Left forelimb (tissue), 1 donor: ENCODE measurements around the gene BRD8.
"Not testable (repeated sequence)": the region's sequence is repeated elsewhere in the genome, so short reads cannot be mapped to it uniquely, and the experiment has no call there.

ENCODE experiments used
- DNase-seq: peaks from one replicate; pipeline ENCODE4 v3.0.0-alpha.2; 2018; ENCODE audit warnings: low spot score

BRD8 gene

DNA sequence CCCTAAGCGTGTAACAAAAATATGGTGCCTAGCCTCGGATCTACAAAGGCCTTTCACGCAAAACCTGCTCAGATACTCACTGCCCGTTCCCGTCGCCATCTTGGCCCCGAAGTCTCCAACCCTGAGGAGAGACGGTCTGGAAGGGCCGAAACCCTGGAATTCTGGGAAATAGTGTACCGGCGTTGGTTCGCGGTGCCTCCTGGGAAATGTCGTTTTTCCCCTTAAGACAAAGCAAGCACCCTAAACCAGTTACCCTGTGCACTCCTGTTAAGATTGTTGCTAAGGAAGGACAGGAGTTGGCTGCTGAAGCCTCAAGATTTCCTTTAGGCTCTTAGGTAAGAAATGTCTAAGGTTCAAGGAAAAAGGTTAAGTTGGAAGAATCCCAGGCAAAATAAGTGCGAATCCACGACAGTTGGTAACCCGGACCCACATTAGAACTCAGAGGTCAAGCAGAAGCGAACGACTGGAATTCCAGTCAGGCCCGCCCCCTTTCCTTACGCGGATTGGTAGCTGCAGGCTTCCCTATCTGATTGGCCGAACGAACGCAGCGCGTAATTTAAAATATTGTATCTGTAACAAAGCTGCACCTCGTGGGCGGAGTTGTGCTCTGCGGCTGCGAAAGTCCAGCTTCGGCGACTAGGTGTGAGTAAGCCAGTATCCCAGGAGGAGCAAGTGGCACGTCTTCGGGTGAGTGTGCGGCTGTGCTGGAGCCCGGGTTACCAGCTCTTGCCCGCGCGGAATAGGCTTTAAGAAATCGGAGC is at the start of gene BRD8, which contains the start of gene KIF20A:
TSS of gene BRD8 (minus strand) at position 115 of the 761 bp plus-strand sequence. CDS start at position 99, 16 bp downstream.
TSS of gene KIF20A (plus strand) at position 597 of the 761 bp plus-strand sequence. CDS start 569 bp downstream, outside the sequence.
- DNase-seq, result peak; percentile 93

- DNase-seq, result no peak
Observed at GRCh38 chr5:138226910-138227309, 48.5 kb upstream of the BRD8 start.

DNA sequence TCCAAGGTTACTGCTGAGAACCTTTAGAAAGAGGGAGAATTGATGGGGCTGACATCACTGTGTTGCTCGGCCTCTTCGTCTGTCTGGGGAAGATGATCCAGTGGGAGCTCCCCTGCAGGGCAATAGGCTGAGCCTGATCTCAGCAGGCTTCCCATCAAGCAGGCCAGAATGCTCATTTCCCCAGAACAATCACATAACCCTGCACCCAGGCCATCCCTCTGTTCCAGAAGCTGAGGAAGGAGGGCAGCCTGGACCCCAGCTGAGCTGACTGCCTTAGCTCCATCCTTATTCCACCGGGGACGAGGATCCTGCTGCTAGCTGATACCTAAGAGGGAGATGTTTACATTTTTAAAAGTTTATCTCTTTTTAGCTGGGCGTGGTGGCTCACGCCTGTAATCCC is 46.3 kb upstream of the BRD8 start:
- DNase-seq, result no peak

GRCh38 chr5:138223532-138223931 is 45.1 kb upstream of the BRD8 start:
- no peak for DNase-seq

DNA sequence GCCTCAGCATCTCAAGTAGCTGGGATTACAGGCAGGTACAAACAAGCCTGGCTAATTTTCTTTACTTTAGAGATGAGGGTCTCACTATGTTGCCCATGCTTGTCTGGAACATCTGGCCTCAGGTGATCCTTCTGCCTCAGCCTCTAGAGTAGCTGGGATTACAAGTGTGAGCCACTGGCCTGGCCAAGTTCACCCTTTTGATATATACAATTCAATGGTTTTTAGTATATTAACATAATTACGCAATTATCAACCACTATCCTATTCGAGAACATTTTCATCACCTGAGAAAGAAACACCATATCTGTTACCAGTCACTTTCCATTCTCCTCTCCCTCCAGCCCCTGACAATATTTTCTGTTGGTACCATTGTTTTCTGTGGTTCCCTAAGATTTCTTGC is 38.4 kb upstream of the BRD8 start:
- DNase-seq, result no peak

- peak; percentile 95 for DNase-seq
Observed at GRCh38 chr5:138213161-138214029, 35.0 kb upstream of the BRD8 start, which contains the start of gene CDC23. CDC23 (minus strand) TSS chr5:138213323; CDS start chr5:138213312, 11 bp downstream.

GRCh38 chr5:138212828-138213160 is 34.4 kb upstream of the BRD8 start:
- no peak for DNase-seq

DNA sequence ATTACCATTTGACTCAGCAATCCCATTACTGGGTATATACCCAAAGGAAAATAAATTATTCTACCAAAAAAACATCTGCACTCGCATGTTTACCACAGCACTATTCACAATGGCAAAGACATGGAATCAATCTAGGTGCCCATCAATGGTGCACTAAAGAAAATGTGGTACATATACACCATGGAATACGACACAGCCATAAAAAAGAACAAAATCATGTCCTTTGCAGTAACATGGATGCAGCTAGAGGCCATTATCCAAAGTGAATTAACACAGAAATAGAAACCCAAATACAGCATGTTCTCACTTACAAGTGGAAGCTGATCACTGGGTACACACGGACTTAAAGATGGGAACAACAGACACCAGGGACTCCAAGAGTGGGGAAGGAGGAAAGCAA is 32.6 kb upstream of the BRD8 start:
- no peak for DNase-seq

GRCh38 chr5:138193859-138194258 is 15.4 kb upstream of the BRD8 start:
- not testable (repeated sequence) for DNase-seq

- no peak for DNase-seq
Observed at GRCh38 chr5:138192826-138193225, 14.4 kb upstream of the BRD8 start.

DNA sequence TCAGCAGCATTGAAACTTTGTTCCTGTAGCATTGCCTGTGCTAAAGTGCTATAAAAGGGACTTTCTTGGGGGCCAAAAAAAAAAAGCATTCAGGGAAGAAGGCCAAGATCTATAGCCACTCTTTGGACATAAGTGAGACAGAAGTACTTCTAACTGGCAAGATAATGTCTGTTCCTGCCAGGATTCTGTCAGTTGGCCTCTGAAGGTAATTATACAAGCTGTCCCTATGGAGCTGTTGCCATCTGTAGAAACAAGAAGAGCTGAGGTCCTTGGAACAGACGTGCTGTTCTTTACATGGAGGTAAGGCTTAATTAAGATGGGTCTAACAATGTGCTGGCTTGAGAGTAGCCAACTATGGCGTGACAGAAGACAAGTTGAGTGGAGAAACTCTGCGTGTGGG is 10.2 kb upstream of the BRD8 start:
- DNase-seq, result no peak

GRCh38 chr5:138186002-138186447 is 7.6 kb upstream of the BRD8 start:
- no peak for DNase-seq

- DNase-seq, result no peak
Observed at GRCh38 chr5:138182808-138183207, 4.4 kb upstream of the BRD8 start.

DNA sequence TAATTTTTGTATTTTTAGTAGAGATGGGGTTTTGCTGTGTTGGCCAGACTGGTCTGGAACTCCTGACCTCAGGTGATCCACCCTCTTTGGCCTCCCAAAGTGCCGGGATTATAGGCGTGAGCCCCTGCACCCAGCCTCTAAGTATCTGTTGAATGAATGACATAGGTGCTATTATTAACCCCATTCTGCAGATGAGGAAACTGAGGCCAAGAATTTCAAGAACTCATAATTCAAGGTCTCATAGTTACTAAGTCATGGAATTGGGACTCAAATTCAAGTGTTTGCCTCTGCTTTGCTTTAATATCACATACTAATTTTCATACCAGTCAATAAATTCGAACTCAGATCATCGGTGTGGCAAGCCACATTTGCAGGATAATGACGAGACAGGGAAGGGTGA is 2.4 kb upstream of the BRD8 start:
- DNase-seq, result no peak

GRCh38 chr5:138180183-138180782 is 1.9 kb upstream of the BRD8 start:
- DNase-seq, result no peak

GRCh38 chr5:138179277-138179857 is 937 bp upstream of the BRD8 start:
- no peak for DNase-seq

GRCh38 chr5:138177941-138178515 is 402 bp downstream of the BRD8 start:
- DNase-seq, result no peak

DNA sequence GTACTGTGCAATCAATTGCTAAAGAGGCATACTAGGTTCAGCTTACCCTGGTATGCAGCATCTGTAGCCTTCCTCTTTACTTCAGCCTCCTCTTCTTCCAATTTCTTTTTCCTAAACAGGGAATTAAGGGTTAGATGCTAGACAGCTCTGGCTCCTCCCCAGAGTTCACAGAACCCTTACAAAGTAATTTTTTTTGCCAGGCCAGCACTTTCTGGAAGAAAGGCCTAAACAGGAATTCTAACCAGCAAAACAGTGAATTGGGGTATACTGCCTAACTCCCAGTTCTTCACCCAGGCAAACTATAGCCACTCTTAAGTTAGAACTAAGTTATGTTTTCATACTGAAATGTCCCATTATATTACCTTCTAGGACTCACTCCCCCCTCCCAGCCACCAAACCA is 8.1 kb downstream of the BRD8 start:
- no peak for DNase-seq

DNA sequence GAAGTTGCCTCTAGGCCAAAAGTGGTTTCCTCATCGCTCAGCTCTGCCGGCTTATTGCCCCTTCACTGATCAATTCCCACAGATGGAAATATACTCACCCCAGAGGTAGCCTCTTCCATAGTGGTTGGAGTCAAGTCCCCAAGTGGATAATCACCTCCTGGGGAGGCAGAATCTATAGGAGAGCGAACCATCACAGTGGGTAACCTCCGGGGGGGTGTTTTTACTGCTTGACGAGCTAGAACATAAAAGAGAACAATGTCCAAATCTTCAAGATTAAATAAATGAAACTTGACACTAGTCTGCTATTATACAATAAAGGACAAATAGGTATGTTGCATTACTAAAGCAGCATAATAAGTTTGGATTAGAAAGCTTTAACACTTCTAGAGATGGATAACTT is 9.3 kb downstream of the BRD8 start:
- no peak for DNase-seq

- no peak for DNase-seq
Observed at GRCh38 chr5:138163721-138164120, 14.7 kb downstream of the BRD8 start.

DNA sequence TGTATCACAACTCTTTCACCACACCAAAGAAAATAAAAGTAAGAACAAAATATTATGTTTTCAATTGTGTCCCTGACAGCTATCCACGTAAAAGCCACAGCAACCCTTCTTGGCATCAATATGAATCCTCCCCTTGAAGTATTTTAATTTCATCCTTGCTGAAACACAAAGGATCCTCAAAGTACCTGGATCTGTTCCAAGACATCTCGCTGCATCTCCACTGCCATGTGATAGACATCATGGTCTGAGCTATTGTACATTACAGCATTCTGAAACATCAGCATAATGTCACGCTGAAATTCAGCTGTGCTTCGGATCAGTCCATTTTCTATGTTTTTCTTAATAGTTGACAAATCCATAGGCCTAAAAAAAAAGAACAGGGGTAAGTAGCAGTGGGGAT is 17.7 kb downstream of the BRD8 start:
- DNase-seq, result no peak

DNA sequence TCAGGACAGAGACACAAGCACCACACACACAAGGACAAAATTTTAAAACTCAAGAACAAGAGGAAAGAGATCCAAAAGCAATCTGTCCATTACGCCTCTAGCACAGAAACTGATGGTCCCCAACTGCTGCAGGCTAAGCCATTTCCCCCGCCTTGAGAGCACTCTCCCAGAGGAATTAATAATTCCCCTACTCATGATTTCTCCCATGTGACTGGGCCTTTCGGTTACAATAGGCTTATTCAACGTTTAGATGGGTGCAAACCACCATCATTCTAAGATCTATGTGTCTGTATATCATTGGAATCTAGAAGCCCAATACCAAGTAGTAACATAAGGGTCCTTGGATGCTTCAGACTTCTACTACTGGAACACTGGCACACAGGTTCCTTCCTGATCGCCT is 18.8 kb downstream of the BRD8 start:
- no peak for DNase-seq
